SW 1271 (cell line): Measurements from ENCODE around the gene KLC4.
"Not testable (repeated sequence)": the region's sequence is repeated elsewhere in the genome, so short reads cannot be mapped to it uniquely, and the experiment has no call there.

Experiments
- DNase-seq, 2 experiments: peaks; one replicate each; lab custom pipeline; 2025; lab: John Stamatoyannopoulos, UW

Gene KLC4

GRCh38 chr6:43070028-43070632 is 10.7 kb downstream of the KLC4 start:
- peak in 1 of 2 experiments; percentile 71 for DNase-seq

DNA sequence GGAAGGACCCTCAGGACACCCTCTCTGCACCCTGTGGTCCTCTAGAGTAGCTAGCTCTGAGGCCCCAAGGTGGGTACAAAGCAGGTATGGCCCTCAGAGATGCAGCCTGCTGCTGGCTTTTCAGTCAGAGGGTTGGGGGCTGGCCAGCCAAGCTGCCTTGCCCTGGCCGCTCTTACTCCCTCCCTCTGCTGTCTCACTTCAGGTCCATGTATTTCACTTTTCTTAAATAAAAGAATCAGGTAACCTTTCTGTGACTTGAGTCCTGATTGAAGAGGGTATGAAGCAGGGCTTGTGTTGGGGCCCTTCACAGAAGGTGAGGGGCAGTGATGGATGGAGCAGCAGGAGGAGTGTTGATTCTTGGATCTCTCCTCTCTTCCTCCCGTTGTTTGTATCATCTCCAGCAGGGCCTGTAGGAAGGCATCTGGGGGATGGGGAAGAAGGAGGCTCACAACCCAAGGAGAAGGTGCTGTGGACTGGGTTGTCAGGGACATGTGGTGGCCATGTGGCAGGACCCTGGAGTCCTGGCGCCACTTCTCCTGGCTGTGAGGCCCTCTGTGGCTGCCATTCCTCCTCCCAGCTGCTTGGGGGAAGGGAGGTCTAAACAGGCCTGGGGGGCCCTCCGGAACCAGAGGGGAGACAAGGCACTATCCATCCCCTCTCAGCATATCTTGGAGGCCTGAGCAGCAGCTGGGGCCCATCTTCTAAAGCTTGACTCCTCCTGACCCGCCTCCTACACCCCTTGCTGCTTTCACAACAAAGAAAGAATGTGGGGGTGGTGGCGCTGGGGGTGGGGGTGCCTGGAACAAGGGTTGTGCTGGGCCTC is 15.6 kb downstream of the KLC4 start:
- DNase-seq = no peak

GRCh38 chr6:43075670-43076463 is 16.4 kb downstream of the KLC4 start, which contains the start of gene PTK7:
Gene PTK7 (plus strand): TSS chr6:43076314. CDS start chr6:43076489, 175 bp downstream.
- DNase-seq = peak; percentile 19 to 49

DNA sequence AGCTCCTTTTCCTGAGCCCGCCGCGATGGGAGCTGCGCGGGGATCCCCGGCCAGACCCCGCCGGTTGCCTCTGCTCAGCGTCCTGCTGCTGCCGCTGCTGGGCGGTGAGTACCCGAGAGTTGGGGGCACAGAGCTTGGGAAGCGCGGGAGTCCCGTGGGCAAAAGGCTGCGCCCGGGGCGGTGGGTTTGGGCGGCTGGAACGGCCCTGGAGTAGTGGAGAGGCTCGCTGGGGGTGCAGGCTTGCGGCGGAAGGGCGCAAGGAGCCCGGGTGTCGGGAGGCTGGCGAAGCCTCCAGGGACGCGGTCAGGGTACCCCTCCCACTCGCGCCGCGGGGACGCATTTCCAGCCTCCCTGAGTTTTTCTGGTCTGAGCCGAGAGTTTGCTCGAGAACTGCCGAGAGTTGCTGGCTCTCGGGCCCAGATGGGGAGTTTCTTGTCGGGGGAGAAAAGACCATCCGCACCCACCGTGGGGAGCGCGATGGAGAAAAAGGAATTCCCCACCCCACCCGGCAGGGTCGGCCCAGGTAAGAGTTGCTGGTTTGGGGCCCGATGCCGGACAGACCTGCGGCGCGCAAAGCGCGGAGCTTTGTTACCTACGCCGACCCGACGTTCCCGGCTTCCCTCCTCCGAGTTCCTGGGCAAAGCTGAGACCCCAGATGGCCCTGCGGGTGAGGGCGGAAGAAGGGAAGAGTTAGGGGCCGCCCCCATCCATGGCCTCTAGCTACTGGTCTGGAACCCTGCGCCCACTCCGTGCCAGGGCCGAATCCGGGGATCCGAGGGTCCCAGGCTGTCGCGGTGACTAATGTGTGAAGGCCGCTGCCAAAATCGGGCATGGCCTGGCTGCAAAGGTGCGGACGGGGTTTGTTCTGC is 17.3 kb downstream of the KLC4 start:
- no peak for DNase-seq

- no peak for DNase-seq
Observed at GRCh38 chr6:43077333-43077809, 17.9 kb downstream of the KLC4 start.

- DNase-seq = no peak
Observed at GRCh38 chr6:43077981-43078511, 18.6 kb downstream of the KLC4 start.

DNA sequence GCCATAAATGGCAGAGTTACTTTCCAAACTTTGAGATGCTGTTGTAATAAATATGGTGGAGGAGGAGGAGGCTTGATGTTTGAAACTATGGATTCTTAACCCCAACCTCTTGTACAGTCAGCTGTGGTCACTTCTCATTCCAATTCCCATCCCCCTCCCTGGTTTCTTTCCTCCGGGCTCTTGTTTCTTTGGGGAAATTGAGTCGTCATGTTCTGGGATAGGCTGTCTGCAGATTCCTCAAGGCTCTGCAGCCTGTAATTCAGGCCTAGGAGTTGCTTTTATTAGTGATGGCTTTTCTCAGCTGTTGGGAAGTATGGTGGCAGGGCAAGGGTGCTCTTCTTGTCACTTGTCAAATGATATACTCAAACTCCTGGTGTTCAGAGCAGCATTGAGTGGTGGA is 19.3 kb downstream of the KLC4 start:
- no peak for DNase-seq

- no peak for DNase-seq
Observed at GRCh38 chr6:43081043-43081442, 21.6 kb downstream of the KLC4 start.

DNA sequence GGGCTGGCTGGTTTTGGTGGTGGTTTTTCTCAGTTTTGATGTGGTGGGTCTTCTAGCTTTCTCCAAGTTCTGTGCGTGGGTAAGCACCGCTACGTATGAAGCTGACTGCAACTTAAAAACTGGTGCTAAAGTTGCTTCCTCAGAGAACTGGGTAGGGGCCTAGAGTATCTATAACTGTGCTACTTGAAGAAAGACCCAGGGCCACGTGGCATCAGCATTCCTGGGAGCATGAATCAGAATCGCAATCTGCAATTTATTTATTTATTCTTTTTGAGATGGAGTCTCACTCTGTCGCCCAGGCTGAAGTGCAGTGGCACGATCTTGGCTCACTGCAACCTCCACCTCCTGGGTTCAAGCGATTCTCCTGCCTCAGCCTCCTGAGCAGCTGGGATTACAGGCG is 22.5 kb downstream of the KLC4 start:
- not testable (repeated sequence) for DNase-seq

GRCh38 chr6:43082806-43083655 is 23.6 kb downstream of the KLC4 start:
- no peak for DNase-seq

DNA sequence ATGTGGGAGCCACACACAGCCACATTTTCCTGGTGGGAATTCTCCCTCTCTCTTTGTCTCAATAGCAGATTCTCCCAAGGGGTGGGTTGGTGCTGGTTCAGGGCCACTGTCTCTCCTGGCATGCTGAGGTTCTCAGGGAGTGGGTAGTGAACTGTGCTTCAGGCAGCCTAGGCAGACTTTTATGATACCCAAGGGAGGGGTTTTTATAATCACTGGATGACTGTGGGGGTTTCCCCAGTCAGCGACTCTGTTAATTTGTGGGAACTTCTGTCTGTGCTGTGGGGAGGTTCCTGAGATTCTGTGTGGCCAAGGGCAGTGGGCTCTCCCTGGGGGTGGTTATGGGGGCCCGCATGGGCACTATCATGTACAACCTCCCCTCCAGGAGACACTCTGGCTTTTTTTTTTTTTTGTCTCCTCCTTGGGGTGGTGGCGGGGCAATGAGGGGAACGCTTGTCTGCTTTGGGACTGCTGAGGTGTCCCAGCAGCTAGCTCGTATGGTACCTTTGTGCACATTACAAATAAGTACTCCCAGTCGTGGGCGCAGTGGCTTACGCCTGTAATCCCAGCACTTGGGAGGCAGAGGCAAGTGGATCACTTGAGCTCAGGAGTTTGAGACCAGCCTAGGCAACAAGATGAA is 26.7 kb downstream of the KLC4 start:
- no peak for DNase-seq

DNA sequence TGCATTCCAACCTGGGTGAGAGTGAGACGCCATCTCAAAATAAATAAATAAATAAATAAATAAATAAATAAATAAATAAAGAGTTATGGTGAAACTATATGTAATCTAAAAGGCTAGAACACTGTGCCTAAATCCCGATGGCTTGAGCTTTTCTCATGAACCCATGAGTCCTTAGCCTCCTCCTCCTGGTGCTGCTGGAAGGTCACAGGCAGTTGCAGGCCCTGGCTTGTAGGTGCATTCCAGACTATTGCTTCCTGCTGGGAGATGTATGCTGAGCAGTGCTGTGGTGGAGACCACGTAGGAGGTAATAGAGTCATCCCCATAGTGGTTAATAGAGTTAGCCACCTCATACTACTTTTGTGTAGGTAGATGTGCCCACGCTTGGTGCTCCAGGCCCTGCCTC is 29.2 kb downstream of the KLC4 start:
- DNase-seq = no peak

GRCh38 chr6:43089467-43089866 is 30.0 kb downstream of the KLC4 start:
- no peak for DNase-seq

GRCh38 chr6:43089874-43090558 is 30.6 kb downstream of the KLC4 start:
- no peak for DNase-seq

DNA sequence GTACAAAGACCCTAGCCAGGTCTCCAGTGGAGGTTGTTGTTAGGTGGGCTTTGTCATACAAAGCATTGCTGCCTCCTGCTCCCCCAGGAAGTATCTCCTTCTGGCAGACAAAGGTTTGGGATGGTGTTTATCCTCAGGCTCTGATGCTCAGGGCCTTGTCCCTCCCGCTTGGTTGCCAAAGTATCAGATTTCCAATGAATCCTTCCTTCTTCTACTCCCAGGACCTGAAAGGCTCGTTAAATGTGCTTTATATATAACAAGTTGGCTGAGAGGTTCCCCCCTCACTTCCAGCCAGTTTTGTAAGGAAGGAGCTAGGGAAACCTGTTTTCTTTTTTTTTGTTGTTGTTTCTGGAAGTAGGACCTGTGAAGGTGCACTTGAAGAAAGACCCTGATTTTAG is 31.1 kb downstream of the KLC4 start:
- no peak for DNase-seq

GRCh38 chr6:43091020-43091419 is 31.6 kb downstream of the KLC4 start:
- no peak for DNase-seq

DNA sequence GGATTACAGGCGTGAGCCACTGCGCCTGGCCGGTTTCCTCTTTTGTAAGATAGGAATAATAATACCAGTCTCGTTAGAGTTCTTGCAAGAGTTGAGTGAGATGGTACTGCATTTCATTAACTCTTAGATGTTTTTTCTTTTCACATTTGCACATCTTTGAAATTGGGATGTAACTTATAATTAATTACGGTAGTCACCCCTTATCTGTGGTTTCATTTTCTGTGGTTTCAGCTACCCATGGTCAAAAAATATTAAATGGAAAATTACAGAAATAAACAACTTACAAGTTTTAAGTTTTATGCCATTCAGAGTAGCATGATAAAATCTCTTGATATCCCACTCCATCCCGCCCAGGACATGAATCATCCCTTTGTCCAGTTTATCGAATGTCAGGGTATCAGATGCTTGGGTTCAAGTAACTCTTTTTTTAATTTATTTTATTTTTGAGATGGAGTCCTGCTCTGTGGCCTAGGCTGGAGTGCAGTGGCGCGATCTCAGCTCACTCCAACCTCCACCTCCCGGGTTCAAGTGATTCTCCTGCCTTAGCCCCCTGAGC is 32.1 kb downstream of the KLC4 start:
- DNase-seq = no peak

GRCh38 chr6:43092635-43093034 is 33.2 kb downstream of the KLC4 start:
- DNase-seq = no peak
